Measurements from ENCODE around the gene OR4D5.

- no peak for TF ChIP-seq CTCF (IDR thresholded peaks at IDR 0.05)
- no peak for TF ChIP-seq POLR2A (IDR thresholded peaks at IDR 0.05)
These were observed 38.4 kb downstream of the OR4D5 start, which contains the start of gene OR10S1 for GRCh38 chr11:123977731-123978347.

Measured in lower leg skin (tissue), 3 donors.